NT2/D1 (cell line): ENCODE data around the gene FILIP1L.

Experiments used
- SUZ12 ChIP-seq: IDR thresholded peaks from 2 replicates; pipeline ENCODE4 v1.6.1; 2011; ENCODE audit not compliant: insufficient read length, insufficient read depth; ENCODE audit errors: extremely low read depth
- YY1 ChIP-seq: IDR thresholded peaks from 2 replicates; pipeline ENCODE4 v1.6.1; 2011; ENCODE audit not compliant: insufficient read length, insufficient read depth
- ZNF274 ChIP-seq: IDR thresholded peaks from 2 replicates; pipeline ENCODE4 v1.6.1; 2011; ENCODE audit warnings: mild to moderate bottlenecking, low read depth, low read length

GRCh38 chr3:100073049-100073713 lies 41.1 kb downstream of the FILIP1L start:
- TF ChIP-seq YY1 (no peak), ZNF274 (no peak), SUZ12 (no peak)
